ENCODE measurements around the gene CUX1.

Gene CUX1

GRCh38 chr7:102272917-102273748 lies 455.7 kb downstream of the CUX1 start:
- Histone ChIP-seq H3K9me3 (ENCODE audit: severe bottlenecking) (no peaks in the 10 kb centered on the region), H3K4me1 (ENCODE audit: insufficient read depth, poor library complexity, severe bottlenecking) (peaks cover 6% of the 10 kb centered on the region), H3K36me3 (ENCODE audit: low read depth) (no peaks in the 10 kb centered on the region), H3K27ac (ENCODE audit: poor library complexity, severe bottlenecking) (peak overlapping the region; percentile 26), H3K27me3 (ENCODE audit: insufficient read depth, poor library complexity, severe bottlenecking) (no peaks in the 10 kb centered on the region), H3K4me3 (ENCODE audit: severe bottlenecking) (no peak overlapping the region)
- TF ChIP-seq CTCF (IDR thresholded peaks at IDR 0.05; ENCODE audit: poor library complexity, severe bottlenecking), result no peak
- DNase-seq (ENCODE audit: low spot score) (no peak), ATAC-seq (ENCODE audit: low read depth) (no peak)

GRCh38 chr7:102273749-102274712 lies 456.6 kb downstream of the CUX1 start:
- ATAC-seq (ENCODE audit: low read depth) (peak; percentile 91), DNase-seq (ENCODE audit: low spot score) (peak; percentile 96)
- H3K4me1 ChIP-seq (ENCODE audit: insufficient read depth, poor library complexity, severe bottlenecking), result peaks cover 6% of the 10 kb centered on the region
- H3K27ac ChIP-seq (ENCODE audit: poor library complexity, severe bottlenecking), result peak overlapping the region; percentile 26
- no peaks in the 10 kb centered on the region for H3K9me3 ChIP-seq (ENCODE audit: severe bottlenecking)
- no peaks in the 10 kb centered on the region for H3K27me3 ChIP-seq (ENCODE audit: insufficient read depth, poor library complexity, severe bottlenecking)
- H3K4me3 ChIP-seq (ENCODE audit: severe bottlenecking), result no peak overlapping the region
- H3K36me3 ChIP-seq (ENCODE audit: low read depth), result no peaks in the 10 kb centered on the region
- no peak for TF ChIP-seq CTCF (IDR thresholded peaks at IDR 0.05; ENCODE audit: poor library complexity, severe bottlenecking)

GRCh38 chr7:102275123-102275703 lies 457.8 kb downstream of the CUX1 start:
- Histone ChIP-seq H3K27me3 (ENCODE audit: insufficient read depth, poor library complexity, severe bottlenecking) (no peaks in the 10 kb centered on the region), H3K4me3 (ENCODE audit: severe bottlenecking) (no peak overlapping the region), H3K27ac (ENCODE audit: poor library complexity, severe bottlenecking) (peak overlapping the region; percentile 26), H3K4me1 (ENCODE audit: insufficient read depth, poor library complexity, severe bottlenecking) (peaks cover 6% of the 10 kb centered on the region), H3K9me3 (ENCODE audit: severe bottlenecking) (no peaks in the 10 kb centered on the region), H3K36me3 (ENCODE audit: low read depth) (no peaks in the 10 kb centered on the region)
- DNase-seq (ENCODE audit: low spot score) (no peak), ATAC-seq (ENCODE audit: low read depth) (no peak)
- TF ChIP-seq CTCF (IDR thresholded peaks at IDR 0.05; ENCODE audit: poor library complexity, severe bottlenecking), result no peak

GRCh38 chr7:102277901-102278300 lies 460.5 kb downstream of the CUX1 start:
- H3K4me1 ChIP-seq (ENCODE audit: insufficient read depth, poor library complexity, severe bottlenecking), result peaks cover 6% of the 10 kb centered on the region
- H3K36me3 ChIP-seq (ENCODE audit: low read depth), result no peaks in the 10 kb centered on the region
- H3K4me3 ChIP-seq (ENCODE audit: severe bottlenecking), result no peak overlapping the region
- H3K27ac ChIP-seq (ENCODE audit: poor library complexity, severe bottlenecking), result no peak overlapping the region
- DNase-seq (ENCODE audit: low spot score), result no peak
- H3K9me3 ChIP-seq (ENCODE audit: severe bottlenecking), result no peaks in the 10 kb centered on the region
- TF ChIP-seq CTCF (IDR thresholded peaks at IDR 0.05; ENCODE audit: poor library complexity, severe bottlenecking), result no peak
- no peak for ATAC-seq (ENCODE audit: low read depth)
- no peaks in the 10 kb centered on the region for H3K27me3 ChIP-seq (ENCODE audit: insufficient read depth, poor library complexity, severe bottlenecking)

All from RWPE2 (cell line).